Nephron (organoid): ENCODE data around the gene RAB6B.

Source experiments
- H3K27ac Mint-ChIP-seq, 3 experiments: 2 replicates each; pipeline ENCODE4 v1.8.0; 2020; ENCODE audit warnings: mixed read lengths in 3 of 3, mild to moderate bottlenecking in 2 of 3, moderate library complexity in 1 of 3
- H3K27me3 Mint-ChIP-seq: 2 replicates; pipeline ENCODE4 v1.8.0; 2021; ENCODE audit warnings: low read depth, mild to moderate bottlenecking, moderate library complexity, mixed read lengths
- H3K36me3 Mint-ChIP-seq: 2 replicates; pipeline ENCODE4 v1.8.0; 2020; ENCODE audit warnings: low read depth, mixed read lengths
- H3K4me1 Mint-ChIP-seq: 2 replicates; pipeline ENCODE4 v1.8.0; 2020; ENCODE audit warnings: mixed read lengths
- H3K4me3 Mint-ChIP-seq, 3 experiments: 2 replicates each; pipeline ENCODE4 v1.8.0; 2020; ENCODE audit warnings: mild to moderate bottlenecking in 3 of 3, mixed read lengths in 3 of 3, moderate library complexity in 2 of 3
- H3K9me3 Mint-ChIP-seq: 2 replicates; pipeline ENCODE4 v1.8.0; 2020; ENCODE audit warnings: mixed read lengths
- CTCF ChIP-seq, 3 experiments: fragments of 200-600 bp; sonication (generic); IDR thresholded peaks; one replicate each; pipeline ENCODE4 v1.5.0; 2021; ENCODE audit warnings: antibody characterized with exemption in 3 of 3; ENCODE audit not compliant: unreplicated experiment in 3 of 3

RAB6B gene

GRCh38 chr3:133828576-133829309, 66.9 kb downstream of the RAB6B start:
- H3K9me3 Mint-ChIP-seq = no peaks in the 10 kb centered on the region

GRCh38 chr3:133827684-133828083, 68.0 kb downstream of the RAB6B start:
- Mint-ChIP-seq H3K9me3 (no peaks in the 10 kb centered on the region), H3K36me3 (peaks cover 28% of the 10 kb centered on the region), H3K4me1 (no peaks in the 10 kb centered on the region), H3K4me3 (no peak overlapping the region), H3K27ac (no peak overlapping the region), H3K27me3 (no peaks in the 10 kb centered on the region)
- TF ChIP-seq CTCF (IDR thresholded peaks at IDR 0.05; ENCODE audit: unreplicated experiment in 3 of 3) = no peak

More at GRCh38 chr3:133828576-133829309, 66.9 kb downstream of the RAB6B start:
- Mint-ChIP-seq H3K27me3 (no peaks in the 10 kb centered on the region), H3K36me3 (peaks cover 18% of the 10 kb centered on the region), H3K4me3 (no peak overlapping the region), H3K27ac (no peak overlapping the region), H3K4me1 (no peaks in the 10 kb centered on the region)
- no peak for TF ChIP-seq CTCF (IDR thresholded peaks at IDR 0.05; ENCODE audit: unreplicated experiment in 3 of 3)

GRCh38 chr3:133827136-133827535, 68.5 kb downstream of the RAB6B start:
- Mint-ChIP-seq H3K27me3 (no peaks in the 10 kb centered on the region), H3K27ac (no peak overlapping the region), H3K4me3 (no peak overlapping the region), H3K4me1 (no peaks in the 10 kb centered on the region), H3K9me3 (no peaks in the 10 kb centered on the region), H3K36me3 (peaks cover 33% of the 10 kb centered on the region)
- TF ChIP-seq CTCF (IDR thresholded peaks at IDR 0.05; ENCODE audit: unreplicated experiment in 3 of 3) = no peak

- Mint-ChIP-seq H3K27ac (no peak overlapping the region), H3K4me3 (no peak overlapping the region)
- no peak for TF ChIP-seq CTCF (IDR thresholded peaks at IDR 0.05; ENCODE audit: unreplicated experiment in 3 of 3)
Measured at GRCh38 chr3:133825969-133826727, 69.5 kb downstream of the RAB6B start.

GRCh38 chr3:133824961-133825485, 70.7 kb downstream of the RAB6B start:
- Mint-ChIP-seq H3K27me3 (no peaks in the 10 kb centered on the region), H3K4me3 (no peak overlapping the region)
- no peak for TF ChIP-seq CTCF (IDR thresholded peaks at IDR 0.05; ENCODE audit: unreplicated experiment in 3 of 3)

More at GRCh38 chr3:133825969-133826727, 69.5 kb downstream of the RAB6B start:
- Mint-ChIP-seq H3K27me3 (no peaks in the 10 kb centered on the region), H3K4me1 (no peaks in the 10 kb centered on the region), H3K36me3 (peaks cover 41% of the 10 kb centered on the region), H3K9me3 (no peaks in the 10 kb centered on the region)

More at GRCh38 chr3:133824961-133825485, 70.7 kb downstream of the RAB6B start:
- Mint-ChIP-seq H3K4me1 (no peaks in the 10 kb centered on the region), H3K36me3 (peaks cover 52% of the 10 kb centered on the region), H3K9me3 (no peaks in the 10 kb centered on the region), H3K27ac (no peak overlapping the region)
